ENCODE measurements around the gene DLG1.

DLG1 gene

DNA sequence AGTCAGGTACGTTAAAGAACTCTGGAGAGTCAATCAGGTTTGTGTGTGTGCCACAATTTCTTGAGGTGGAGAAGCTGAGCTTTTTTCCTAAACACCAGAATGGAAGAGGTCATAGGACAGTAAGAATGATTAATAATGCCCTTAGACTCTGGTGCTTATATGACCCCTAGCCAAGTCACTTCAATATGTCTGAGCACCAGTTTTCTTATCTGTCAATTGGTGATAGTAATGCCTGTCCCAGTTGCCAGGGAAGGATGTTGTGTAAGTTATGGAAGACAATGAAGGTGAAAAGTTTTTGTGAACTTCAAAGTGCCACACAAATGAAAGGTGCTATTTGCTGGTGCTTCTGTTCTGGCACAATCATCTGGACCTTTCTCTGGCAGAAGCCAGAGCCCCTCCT is 22.2 kb upstream of the DLG1 start:
- H3K4me3 ChIP-seq (ENCODE audit: low read depth, low read length), result no peak overlapping the region

DNA sequence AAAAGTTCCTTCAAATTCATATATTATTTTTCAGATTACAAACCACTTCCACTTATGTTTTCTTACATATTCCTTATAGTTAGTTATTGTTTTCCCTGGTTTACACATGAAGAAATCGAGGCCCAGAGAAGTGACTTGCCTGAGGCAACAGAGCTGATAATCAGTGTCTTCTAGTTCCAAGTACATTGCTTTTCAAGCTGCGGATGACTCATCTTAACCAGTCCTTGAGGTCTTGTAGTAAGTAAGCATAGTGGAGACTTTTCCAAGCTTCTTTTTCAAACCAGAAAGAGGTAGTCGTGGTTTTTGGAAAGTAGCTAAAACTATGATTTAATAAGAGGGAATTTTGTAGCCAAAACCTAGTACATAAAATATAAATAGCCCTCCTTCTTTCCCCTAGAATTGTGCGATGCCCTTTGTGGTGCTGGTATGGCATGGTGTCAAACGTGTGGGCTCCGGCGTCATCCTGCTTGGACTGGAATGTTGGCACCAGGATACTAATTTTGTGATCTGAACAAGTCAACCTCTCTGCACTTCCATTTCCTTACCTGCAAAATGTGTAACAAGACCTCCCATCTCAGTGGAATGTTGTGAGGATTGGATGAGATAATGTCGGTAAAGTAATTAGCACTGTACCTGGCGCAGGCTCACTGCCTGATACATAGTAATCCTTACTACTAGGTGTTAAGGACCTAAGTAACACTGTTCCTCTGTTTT is 19.0 kb upstream of the DLG1 start:
- no peak overlapping the region for H3K4me3 ChIP-seq (ENCODE audit: low read depth, low read length)

DNA sequence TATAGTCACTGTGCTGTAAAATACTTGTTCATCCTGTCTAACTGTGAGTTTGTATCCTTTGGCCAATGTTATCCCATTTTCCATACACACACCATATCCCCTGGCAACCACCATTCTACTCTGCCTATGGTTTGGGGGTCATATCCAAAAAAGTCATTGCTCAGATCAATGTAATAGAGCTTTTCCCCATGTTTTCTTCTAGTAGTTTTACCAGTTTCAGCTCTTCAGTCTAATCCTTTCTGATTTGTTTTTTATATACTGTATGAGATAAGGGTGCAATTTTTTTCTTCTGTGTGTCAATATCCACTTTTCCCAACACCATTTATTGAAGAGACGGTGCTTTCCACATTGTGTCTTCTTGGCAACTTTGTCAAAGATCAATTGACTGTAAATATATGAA is 14.0 kb upstream of the DLG1 start:
- H3K4me3 ChIP-seq (ENCODE audit: low read depth, low read length), result no peak overlapping the region

DNA sequence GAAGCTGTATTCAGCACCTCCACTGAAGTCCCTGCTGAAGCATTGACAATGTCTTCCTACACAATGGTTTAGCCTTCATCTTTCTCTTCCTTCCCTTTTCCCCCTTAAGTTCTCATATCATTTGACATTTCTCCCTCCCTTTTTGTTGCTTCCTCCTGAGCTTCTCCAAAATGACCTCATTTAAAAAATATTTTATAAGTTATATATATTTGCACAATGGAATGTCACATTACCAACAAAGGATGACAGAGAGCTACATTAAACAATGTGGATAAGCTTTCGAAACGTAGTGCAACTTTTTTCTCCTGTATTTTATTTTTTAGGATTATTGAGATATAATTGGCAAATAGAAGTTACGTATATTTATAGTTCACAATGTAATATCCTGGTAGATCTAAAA is 13.2 kb upstream of the DLG1 start:
- H3K4me3 ChIP-seq (ENCODE audit: low read depth, low read length), result no peak overlapping the region

DNA sequence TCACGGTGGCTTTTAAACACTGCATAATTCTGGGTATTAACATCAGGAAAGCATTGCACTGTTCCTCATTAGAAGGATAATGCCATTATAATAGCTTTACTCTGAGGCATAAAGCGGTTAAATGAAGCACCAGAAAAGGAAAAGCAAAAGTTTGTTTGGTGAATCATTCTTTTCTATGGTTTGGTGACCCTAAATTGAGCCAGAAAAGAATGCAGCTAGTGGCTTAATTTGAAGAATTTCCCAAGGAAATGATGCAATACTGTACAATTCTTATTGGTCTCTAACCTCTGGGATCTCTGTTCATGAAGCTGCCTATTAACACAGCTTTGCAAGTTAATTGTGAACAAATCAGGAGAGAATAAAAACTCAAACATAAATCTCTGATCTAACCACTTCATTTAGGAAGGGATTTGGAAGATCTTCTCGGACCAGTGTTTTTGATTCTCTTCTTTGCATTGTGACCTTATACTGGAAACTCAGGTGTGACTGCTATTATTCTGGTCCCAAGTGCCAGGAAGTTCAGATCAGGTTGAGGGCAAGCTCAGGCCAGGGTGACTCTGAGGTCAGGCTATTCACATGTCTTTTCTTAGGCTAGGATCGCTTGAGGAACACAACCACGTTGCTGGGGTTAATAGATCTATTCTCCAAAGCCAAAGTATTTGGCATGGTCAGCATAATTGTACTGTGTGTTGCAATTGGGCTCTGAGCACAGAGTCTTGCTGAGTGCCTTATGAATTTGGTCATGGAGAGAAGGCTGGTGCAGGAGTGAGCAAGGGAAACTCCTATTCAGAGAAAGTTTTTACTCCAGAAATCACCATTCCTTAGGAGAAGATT is 11.3 kb upstream of the DLG1 start:
- H3K4me3 ChIP-seq (ENCODE audit: low read depth, low read length), result no peak overlapping the region

DNA sequence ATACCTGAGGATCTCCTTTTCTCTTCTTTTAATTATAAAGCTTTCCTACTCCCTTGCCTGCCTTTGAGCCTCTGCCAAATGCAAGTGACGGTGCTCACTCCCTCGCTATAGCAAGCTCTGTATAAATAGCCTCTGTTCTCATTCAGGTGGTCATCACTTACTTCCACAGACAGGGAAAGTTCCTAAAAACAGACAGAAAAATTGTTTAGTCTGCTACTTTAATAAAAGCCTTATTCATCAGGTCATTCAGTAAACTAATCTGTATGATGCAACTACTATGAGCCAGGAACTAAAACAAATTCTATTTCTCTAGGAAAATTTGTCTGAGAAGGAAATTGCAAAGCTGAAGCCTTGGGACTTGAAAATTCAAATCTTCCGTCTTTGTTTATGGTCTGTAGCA is 10.2 kb upstream of the DLG1 start:
- H3K4me3 ChIP-seq (ENCODE audit: low read depth, low read length), result no peak overlapping the region

DNA sequence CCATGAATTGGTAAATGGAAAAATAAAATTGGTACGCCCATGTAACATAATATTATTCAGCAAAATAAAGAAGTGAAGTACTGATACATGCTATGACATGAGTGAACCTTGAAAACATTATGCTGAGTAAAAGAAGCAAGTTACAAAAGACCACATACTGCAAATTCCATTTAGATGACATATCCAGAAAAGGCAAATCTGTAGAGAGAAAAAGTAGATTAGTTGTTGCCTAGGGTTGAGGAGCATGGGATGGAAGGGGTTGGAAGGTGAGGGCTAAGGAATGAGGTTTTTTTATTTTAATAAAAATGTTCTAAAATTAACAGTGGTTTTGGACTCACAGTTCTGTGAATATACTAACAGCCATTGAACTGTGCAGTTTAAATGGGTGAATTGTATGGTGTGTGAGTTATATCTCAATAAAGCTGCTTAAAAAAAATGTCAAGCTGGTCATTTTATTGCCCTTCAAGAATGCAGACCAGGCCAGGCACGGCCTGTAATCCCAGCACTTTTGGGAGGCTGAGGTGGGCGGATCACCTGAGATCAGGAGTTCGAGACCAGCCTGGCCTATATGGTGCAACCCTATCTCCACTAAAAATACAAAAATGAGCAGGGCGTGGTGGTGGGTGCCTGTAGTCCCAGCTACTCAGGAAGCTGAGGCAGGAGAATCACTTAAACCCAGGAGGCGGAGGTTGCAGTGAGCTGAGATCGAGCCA is 8.1 kb upstream of the DLG1 start:
- H3K4me3 ChIP-seq (ENCODE audit: low read depth, low read length), result no peak overlapping the region

DNA sequence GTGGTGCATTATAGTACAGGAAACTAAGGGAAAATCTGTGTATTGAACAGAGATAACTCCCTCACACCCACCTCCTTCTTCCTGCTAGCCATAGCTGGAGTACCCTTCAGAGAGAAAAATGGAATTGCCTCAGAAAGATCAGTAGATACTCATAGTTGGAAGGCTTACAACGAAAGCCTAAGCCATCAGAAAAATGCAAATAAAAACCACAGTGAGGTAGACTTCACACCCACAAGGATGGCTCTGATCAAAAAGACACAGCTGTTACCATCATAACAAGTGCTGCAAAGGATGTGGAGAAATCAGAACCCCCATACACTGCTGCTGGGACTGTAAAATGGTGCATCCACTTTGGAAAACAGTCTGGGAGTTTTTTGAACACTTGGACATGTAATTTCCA is 7.4 kb upstream of the DLG1 start:
- H3K4me3 ChIP-seq (ENCODE audit: low read depth, low read length), result no peak overlapping the region

DNA sequence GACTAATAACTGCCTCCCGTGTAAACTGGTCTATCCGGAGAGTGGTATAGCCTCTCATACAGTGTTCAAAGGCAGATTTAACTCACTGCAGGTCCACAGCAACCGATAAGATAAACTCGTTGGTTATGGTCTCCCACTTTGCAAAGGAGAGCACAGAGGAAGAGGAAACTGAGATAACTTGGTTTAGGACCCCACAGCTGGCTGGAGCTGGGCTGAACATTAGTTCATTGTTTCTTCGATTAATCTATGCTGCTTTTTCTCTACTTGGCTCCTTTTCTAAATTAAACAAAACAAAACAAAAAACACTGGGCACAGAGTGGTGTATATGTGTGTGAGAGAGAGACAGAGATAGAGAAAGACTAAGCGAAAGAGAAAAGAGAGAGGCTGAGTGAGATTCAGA is 5.0 kb upstream of the DLG1 start:
- no peak overlapping the region for H3K4me3 ChIP-seq (ENCODE audit: low read depth, low read length)

DNA sequence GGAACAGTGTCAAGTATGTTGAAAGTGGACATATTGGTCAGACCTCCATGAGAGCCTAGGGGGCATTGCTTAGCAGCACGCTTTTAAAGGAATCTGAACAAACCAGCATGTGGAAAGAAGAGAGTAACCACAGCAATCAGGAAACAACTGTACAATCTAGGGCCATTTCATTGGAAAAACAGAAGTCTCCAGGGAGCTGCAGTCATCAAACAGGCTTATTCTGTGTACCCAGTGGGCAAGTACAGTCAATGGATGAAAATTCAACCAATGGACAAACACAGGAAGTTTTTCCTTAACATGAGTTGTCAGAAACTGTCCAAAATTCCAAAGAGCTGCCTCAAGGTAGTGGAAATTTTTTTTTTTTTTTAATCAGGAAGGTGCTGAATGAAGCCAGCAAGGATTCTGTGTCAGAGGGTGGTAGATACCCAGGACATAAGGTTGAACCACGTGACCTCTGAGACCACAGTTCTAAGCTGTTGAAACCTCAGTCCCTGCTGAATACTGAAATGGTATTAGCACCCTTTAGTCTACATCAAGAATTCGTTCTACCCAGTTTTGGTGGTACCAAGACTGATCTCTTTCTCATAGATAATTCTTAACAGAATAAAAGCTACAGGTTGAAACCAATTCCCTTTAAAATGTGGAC is 4.4 kb upstream of the DLG1 start:
- no peak overlapping the region for H3K4me3 ChIP-seq (ENCODE audit: low read depth, low read length)

DNA sequence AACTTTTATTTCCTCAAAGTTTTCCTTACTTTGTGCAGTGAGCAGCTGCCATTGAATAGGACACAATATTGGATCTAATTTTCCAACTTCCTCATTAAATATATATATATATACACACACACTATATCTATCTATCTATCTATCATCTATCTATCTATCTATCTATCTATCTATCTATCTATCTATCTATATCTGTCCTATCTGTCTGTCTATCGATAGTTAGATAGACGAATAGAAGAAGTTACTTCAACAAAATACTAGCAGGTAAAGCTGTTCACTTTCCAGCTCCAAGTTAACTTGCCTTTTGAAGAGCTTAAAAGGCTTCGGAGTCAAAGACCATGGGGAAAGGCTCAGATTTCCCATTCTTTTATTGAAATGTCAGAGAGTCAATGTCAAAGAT is 3.6 kb upstream of the DLG1 start:
- H3K4me3 ChIP-seq (ENCODE audit: low read depth, low read length), result no peak overlapping the region

DNA sequence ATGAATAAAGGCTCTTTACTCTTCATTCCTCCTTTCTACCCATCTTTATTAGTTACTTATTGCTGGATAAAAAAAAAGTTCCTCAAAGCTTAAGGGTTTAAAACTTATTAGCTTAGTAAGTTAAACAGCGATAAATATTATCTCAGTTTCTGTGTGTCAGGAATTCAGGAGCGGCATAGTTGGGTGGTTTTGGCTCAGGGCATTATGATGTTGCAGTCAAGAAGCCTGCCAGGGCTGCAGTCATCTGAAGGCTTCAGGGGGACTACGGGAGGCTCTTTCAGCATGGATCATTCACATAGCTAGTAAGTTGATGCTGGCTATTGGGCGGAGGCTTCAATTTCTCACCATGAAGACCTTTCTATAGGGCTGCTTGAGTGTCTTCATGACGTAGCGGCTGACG is 1.9 kb upstream of the DLG1 start:
- no peak overlapping the region for H3K4me3 ChIP-seq (ENCODE audit: low read depth, low read length)

DNA sequence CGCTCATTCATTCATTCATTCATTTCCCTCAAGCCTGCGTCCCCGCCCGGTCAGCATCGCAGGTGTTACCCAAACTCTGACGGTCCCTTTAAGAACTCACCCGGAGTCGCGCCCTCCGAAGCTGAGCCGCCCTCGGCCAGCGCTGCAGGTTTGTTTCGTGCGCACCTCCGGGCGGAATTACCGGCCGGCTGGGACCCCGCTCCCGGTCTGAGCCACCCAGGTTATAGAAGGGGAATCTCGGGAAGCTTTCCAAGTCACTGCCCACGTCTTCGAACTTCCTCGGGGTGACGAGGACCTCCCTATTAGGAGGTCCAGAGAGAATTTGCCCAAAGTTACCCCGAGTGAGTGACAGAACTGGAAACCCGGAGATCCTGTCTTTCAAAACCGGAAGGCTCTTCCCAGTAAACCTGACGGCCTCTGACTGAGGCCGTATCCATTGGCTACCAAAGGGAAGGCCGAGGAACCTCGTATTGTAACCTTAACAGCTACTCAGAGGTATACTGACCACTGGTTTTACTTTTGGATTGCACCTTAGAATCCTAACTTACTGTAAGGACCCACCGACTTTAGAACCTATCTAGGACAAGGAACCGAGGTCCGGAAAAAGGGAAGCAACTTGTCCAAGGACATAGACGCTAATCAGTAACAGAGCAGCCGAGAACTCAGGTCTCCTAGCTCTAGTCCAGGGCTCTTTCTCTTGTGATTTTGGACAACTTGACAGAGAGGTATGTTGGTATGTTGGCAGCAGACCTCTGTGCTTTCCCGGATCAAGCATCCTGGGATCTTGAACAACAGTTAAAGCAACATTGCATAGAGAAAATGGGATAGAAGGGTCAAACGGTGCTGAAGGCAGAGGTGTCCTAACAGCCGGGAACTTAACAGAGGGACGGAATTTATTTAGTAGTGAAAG is 788 bp upstream of the DLG1 start:
- peak overlapping the region; percentile 90 for H3K4me3 ChIP-seq (ENCODE audit: low read depth, low read length)

DNA sequence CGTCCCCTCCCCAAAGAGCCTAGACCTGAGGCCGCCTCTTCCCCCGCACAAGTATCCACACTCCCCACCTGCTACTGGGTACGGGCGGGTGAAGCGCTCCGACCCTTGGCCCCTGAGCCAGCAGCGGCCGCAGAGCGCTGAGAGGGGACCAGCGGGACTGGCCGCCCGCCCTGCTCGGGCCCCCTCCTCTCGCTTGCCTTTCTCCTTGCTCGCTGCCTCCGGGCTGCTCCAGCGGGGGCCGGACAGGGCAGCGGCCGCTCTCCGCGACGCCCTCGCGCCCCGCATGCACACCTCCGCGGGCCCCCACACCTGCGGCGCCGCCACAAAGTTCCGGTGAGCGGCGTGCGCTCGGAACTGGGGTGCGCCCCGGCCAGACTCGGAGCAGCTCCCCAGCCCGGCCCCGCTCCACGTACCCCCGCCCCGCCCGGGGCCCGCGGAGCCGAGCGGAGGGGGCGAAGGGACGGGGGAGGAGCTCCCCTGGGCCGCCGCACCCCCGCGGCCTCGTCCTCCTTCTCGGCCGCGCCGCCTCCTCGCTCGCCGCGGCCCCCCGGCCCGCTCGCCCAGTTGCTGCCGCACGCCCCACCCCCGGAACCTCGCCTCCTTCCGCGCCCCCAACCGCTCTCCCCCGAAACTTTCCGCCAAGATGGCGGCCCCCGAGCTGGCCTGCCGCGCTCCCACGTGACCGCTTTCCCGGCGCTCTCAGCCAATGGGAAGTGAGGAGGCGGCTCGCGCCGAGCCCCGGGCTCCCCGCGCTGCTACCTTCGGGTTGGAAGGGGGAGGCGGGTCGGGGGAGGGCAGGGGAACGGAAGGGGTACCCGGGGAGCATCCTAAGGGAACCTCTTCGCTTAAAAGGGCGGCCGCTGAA is 704 bp downstream of the DLG1 start:
- H3K4me3 ChIP-seq (ENCODE audit: low read depth, low read length), result peak overlapping the region; percentile 90

DNA sequence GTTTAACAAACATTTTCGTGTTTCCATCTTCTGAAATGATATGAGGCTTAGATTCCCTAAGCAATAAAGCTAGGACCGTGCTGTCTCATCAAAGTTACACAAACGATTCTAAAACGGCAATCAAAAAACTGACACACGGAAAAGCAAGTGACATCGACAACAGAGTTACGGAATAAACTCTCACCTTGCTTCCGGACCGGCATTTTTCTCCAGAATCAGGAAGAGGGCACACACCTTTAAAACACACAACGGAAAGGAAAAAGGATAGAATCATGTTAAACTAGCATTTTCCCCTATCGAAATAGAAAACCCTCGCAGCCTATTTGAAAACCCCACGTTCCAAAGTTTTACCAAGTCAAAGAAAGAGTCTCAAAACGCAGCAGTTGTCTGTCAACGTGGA is 1.4 kb downstream of the DLG1 start:
- peak overlapping the region; percentile 78 for H3K4me3 ChIP-seq (ENCODE audit: low read depth, low read length)

DNA sequence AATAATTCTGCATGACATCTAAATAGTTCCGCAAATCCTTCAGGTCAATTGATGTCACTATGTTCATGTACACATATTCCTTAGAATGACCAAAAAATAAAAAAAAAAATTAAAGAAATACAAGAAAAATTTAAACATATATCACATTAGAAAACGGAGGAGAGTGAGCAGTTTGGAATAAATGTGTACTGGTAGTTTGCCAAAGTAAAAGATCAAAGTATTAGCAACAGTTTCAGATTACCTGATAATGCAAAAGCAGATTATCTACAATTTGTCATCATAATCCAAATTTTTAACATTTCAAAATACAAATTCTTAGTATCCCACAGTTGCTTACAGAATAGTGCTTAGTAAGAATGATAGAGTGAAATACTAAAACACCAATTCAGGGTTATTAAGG is 1.9 kb downstream of the DLG1 start:
- peak overlapping the region; percentile 78 for H3K4me3 ChIP-seq (ENCODE audit: low read depth, low read length)

DNA sequence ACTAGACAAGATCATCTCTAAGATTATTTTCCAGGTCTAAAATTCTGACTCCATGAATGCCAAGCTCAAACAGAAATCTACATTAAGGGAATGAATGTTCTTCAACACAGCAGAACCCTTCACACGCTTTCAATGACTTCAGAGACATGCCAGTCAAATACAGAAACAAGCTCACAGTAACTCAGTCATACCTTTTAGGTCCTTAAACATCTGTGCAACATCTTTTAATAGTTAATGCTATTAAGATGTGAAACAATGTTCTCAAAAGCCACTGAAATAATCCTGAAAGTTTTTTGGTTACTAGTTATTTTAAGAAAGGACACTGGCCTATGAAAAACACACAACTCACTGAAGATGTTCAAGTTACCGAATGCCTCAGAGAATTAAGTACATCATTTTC is 2.5 kb downstream of the DLG1 start:
- H3K4me3 ChIP-seq (ENCODE audit: low read depth, low read length), result no peak overlapping the region

DNA sequence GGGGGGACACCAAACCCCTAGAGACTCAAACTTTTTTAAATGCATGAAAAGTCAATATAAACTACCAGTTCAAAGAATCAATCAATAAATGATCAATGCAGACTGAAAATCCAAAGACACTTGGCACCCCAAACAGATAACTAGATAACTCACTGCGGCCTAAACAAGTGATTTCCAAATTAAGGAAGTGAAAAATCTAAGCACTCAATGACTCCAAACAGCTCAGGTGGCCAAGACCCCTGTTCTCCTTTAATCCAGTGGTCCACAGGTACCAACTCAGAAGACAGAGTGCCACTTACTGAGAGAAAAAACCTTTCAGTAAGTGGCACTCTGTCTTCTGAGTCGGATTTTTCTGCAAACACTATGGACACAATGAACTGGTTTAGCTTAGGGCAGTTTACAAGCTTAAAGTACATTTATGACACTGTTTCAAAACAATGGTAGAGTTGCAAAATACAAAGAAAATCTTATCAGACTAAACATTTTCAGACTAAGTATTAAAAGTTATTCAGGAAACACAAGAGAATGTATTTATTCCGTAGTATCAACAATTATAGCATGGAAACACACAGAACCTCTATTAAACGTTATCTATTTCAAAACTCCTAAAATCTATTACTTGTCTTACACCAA is 4.7 kb downstream of the DLG1 start:
- H3K4me3 ChIP-seq (ENCODE audit: low read depth, low read length), result no peak overlapping the region

DNA sequence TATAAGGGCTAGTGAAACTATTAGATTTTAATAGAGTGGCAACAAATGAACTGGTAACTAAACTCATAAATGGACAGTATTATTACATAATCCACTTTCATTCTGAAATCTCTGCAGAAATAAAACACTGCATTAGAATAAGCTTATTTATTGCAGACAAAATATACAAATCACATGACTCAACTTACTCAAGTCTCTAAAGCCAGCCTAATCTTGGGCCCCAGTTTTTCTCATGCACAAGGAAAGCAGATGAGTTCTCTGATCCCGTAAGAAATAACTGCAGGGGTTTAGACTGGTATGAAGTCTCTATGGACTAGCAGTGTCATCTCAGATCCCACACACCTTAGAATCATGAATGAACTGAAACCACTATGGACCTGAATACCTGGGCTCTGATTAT is 5.8 kb downstream of the DLG1 start:
- no peak overlapping the region for H3K4me3 ChIP-seq (ENCODE audit: low read depth, low read length)
